GM19438 (cell line): Measurements from ENCODE around the gene H3-3A.

Experiments used
- ATAC-seq: cut with Tn5 transposase; IDR thresholded peaks from one replicate; pipeline ENCODE4 v1.9.1; 2021; ENCODE audit warnings: low read depth; ENCODE audit not compliant: unreplicated experiment

Gene H3-3A

GRCh38 chr1:226062558-226063223 lies at the start of gene H3-3A:
Gene H3-3A, plus strand, starts transcription at chr1:226062716. Its CDS starts 1,636 bp downstream, at chr1:226064352.
- ATAC-seq = peak; percentile 65

GRCh38 chr1:226017070-226017469 lies 45.4 kb upstream of the H3-3A start:
- no peak for ATAC-seq

GRCh38 chr1:226019572-226019971 lies 42.9 kb upstream of the H3-3A start:
- ATAC-seq = no peak

- no peak for ATAC-seq
These were observed 41.1 kb upstream of the H3-3A start for GRCh38 chr1:226021401-226021800.

GRCh38 chr1:226021801-226022200 lies 40.7 kb upstream of the H3-3A start:
- ATAC-seq = no peak

DNA sequence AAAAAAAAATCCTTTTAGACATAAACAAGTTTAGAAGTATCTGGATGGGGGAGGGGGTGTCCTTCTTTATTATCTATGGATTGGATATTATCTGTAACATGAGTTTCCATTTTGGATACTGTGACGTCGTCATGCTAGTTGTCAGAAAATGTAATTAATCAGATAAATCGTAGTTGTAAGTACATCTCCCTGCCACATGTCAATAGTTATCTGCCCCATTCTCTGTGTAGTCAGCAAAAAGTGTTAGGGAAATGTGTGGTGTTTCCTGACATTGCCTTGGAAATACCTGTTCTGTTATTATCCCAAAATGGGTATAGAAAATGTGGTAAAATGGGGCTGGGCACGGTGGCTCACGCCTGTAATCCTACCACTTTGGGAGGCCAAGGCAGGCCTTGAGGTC lies 38.8 kb upstream of the H3-3A start:
- ATAC-seq = no peak

GRCh38 chr1:226026833-226027232 lies 35.7 kb upstream of the H3-3A start:
- no peak for ATAC-seq

DNA sequence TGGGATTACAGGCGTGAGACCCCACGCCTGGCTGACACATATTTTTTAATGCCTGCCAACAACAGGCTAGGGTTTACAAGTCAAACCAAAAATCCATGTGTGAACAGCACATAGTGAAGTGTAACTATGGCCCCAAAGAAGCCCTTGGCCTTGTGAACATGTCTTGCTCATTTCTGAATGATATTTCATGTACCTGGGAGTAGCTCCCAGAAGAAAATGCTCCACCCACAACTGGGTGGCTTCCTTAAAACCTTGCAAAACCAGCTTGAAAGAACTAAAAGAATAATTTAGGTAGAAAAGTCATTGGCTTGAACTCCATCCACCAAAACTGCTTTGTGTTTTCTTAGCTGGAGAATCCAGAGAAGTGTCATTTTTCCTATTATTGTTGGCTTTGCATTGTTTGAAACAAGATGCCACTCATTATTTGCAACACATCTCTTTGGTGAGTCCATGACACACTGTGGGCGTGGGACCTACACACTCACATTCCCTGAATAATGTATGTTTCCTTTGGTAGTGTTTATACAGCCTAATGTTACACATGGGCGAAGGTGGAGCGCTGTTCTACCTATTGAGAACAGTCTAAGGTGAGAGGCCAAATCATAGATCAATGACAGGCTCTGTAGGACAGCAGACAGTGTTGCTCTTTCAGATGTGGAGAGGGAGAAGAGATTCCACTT lies 34.8 kb upstream of the H3-3A start:
- ATAC-seq = no peak

- no peak for ATAC-seq
These were observed 33.4 kb upstream of the H3-3A start for GRCh38 chr1:226029093-226029496.

- no peak for ATAC-seq
These were observed 32.8 kb upstream of the H3-3A start for GRCh38 chr1:226029568-226030225.

DNA sequence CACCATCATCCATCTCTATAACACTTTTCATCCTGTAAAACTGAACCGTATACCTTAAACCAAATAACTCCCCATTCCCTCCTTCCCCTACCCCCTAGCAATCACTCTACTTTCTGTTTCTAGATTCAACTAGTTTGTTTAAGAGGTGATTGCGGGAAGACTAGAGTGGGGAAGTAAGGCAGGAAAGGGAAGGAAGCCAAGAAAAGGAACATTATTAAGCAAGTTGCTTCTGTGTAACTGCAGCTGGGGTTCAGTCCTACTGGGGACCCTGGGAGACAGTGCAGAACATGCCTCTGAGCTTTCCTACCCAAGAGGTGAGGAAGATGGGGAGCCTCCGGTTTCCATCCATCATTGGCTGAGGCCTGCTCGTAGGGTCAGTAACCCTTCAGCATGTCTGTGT lies 28.9 kb upstream of the H3-3A start:
- no peak for ATAC-seq

GRCh38 chr1:226033991-226034390 lies 28.5 kb upstream of the H3-3A start:
- no peak for ATAC-seq

- ATAC-seq = no peak
These were observed 28.0 kb upstream of the H3-3A start for GRCh38 chr1:226034482-226034881.

- no peak for ATAC-seq
These were observed 26.6 kb upstream of the H3-3A start for GRCh38 chr1:226035915-226036314.

GRCh38 chr1:226038661-226039060 lies 23.9 kb upstream of the H3-3A start:
- ATAC-seq = no peak

- no peak for ATAC-seq
These were observed 21.1 kb upstream of the H3-3A start for GRCh38 chr1:226041419-226041818.

- no peak for ATAC-seq
These were observed 17.9 kb upstream of the H3-3A start for GRCh38 chr1:226044514-226045101.

DNA sequence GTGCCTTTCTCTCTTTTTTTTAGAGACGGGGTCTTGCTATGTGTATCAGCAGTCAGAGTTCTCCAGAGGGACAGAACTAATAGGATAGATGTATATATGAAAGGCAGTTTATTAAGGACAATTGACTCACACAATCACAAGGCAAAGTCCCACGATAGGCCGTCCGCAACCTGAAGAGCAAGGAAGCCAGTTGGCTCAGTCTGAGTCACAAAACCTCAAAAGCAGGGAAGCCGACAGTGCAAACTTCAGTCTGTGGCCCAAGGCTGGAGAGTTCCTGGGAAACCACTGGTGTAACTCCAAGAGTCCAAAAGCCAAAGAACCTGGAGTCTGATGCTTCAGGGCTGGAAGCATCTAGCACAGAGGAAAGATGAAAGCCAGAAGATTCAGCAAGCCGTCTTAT lies 16.3 kb upstream of the H3-3A start:
- no peak for ATAC-seq

DNA sequence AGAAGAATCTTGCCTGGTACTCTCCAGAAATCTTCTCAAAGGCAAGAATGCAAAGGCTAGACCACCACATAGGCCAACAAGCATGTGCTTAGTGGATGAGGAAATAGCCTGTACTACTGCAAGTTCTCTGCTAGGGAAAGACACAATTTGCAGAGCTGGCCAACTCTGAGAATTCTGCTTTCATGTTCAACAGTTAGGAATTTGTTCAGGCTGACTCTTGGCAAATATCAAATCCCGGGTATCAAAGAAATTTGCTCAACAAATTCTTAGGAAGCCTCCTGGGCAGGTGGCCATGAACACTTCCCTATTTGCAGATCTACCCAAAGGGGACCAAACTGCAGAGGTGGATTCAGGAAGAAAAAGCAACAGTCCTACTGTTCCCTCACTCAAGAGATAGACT lies 15.0 kb upstream of the H3-3A start:
- ATAC-seq = no peak

DNA sequence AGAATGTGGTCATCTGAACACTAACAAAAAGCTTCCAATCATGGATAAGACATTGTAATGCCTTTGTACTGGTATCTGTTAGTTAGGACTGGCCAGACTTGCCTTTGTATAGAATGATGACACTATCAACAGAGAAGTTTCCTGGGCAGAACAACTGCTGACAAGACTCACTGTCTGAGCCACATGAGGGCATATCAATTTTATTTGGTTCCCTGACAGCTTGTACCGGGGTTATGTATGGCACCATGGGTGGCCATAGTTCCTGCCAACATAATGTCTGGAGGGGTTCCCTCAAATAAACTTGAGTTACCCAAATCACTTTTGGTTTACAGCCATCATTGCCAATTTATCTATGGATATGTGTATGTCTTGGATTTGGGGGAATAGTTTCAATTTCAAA lies 13.6 kb upstream of the H3-3A start:
- ATAC-seq = no peak

DNA sequence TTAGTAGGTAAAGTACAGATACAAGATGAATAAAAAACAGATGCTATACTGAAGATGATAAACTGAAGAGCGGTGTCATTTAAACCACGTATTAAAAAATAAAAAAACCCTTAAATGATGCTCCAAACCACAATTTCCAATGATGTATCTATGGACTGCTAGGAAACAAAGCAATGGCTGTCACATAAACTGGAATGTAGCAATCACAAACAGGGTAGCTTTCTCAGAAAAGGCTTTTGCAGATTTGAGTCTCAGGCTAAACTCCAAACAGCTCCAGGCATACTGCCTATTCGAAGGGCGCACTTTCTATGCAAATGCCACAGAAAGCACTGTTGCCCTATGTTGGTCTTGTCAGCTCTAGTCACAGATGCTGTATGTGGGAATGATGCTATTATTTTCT lies 12.4 kb upstream of the H3-3A start:
- no peak for ATAC-seq
